Measurements from ENCODE around the gene FOXI2. TPM values are rescaled to one million over a fixed set of nuclear protein-coding genes. Genes with fewer than 3 reads are reported as not detected.

The FOXI2 gene
- total RNA-seq, 1 donor from 2014 or later: not detected

- peaks cover 22% of the 10 kb centered on the region for H3K27me3 Mint-ChIP-seq (ENCODE audit: low read depth)
- H3K4me3 Mint-ChIP-seq (ENCODE audit: unreplicated experiment): no peak overlapping the region
- H3K27ac Mint-ChIP-seq (ENCODE audit: unreplicated experiment): no peak overlapping the region
- no peak for TF ChIP-seq CTCF (IDR thresholded peaks at IDR 0.05)
- H3K36me3 Mint-ChIP-seq (ENCODE audit: low read depth): no peaks in the 10 kb centered on the region
- no peaks in the 10 kb centered on the region for H3K4me1 Mint-ChIP-seq (ENCODE audit: low read depth)
- peaks cover 8% of the 10 kb centered on the region for H3K9me3 Mint-ChIP-seq (ENCODE audit: low read depth)
- no peak for DNase-seq (ENCODE audit: low spot score)
Measured at GRCh38 chr10:127720142-127720541, 16.8 kb upstream of the FOXI2 start.

GRCh38 chr10:127720903-127721302 is 16.1 kb upstream of the FOXI2 start:
- no peak for TF ChIP-seq CTCF (IDR thresholded peaks at IDR 0.05)
- peak; percentile 68 for DNase-seq (ENCODE audit: low spot score)
- Mint-ChIP-seq H3K27me3 (ENCODE audit: low read depth) (peaks cover 28% of the 10 kb centered on the region), H3K4me3 (ENCODE audit: unreplicated experiment) (no peak overlapping the region), H3K27ac (ENCODE audit: unreplicated experiment) (no peak overlapping the region), H3K9me3 (ENCODE audit: low read depth) (peaks cover 11% of the 10 kb centered on the region), H3K36me3 (ENCODE audit: low read depth) (no peaks in the 10 kb centered on the region), H3K4me1 (ENCODE audit: low read depth) (no peaks in the 10 kb centered on the region)

- Mint-ChIP-seq H3K27ac (ENCODE audit: unreplicated experiment) (no peak overlapping the region), H3K4me3 (ENCODE audit: unreplicated experiment) (no peak overlapping the region), H3K27me3 (ENCODE audit: low read depth) (peaks cover 61% of the 10 kb centered on the region), H3K4me1 (ENCODE audit: low read depth) (peaks cover 8% of the 10 kb centered on the region), H3K9me3 (ENCODE audit: low read depth) (peaks cover 10% of the 10 kb centered on the region), H3K36me3 (ENCODE audit: low read depth) (no peaks in the 10 kb centered on the region)
- DNase-seq (ENCODE audit: low spot score): no peak
- no peak for TF ChIP-seq CTCF (IDR thresholded peaks at IDR 0.05)
Measured at GRCh38 chr10:127734753-127735152, 2.2 kb upstream of the FOXI2 start.

- H3K36me3 Mint-ChIP-seq (ENCODE audit: low read depth): no peaks in the 10 kb centered on the region
- peaks cover 6% of the 10 kb centered on the region for H3K9me3 Mint-ChIP-seq (ENCODE audit: low read depth)
- no peak overlapping the region for H3K27ac Mint-ChIP-seq (ENCODE audit: unreplicated experiment)
- no peak overlapping the region for H3K4me3 Mint-ChIP-seq (ENCODE audit: unreplicated experiment)
- H3K27me3 Mint-ChIP-seq (ENCODE audit: low read depth): peaks cover 58% of the 10 kb centered on the region
- no peak for TF ChIP-seq CTCF (IDR thresholded peaks at IDR 0.05)
- H3K4me1 Mint-ChIP-seq (ENCODE audit: low read depth): peaks cover 8% of the 10 kb centered on the region
- no peak for DNase-seq (ENCODE audit: low spot score)
Measured at GRCh38 chr10:127735156-127735555, 1.8 kb upstream of the FOXI2 start.

GRCh38 chr10:127735723-127736221 is 1.2 kb upstream of the FOXI2 start:
- Mint-ChIP-seq H3K4me3 (ENCODE audit: unreplicated experiment) (no peak overlapping the region), H3K27me3 (ENCODE audit: low read depth) (peaks cover 60% of the 10 kb centered on the region), H3K4me1 (ENCODE audit: low read depth) (peaks cover 8% of the 10 kb centered on the region), H3K9me3 (ENCODE audit: low read depth) (peaks cover 2% of the 10 kb centered on the region), H3K27ac (ENCODE audit: unreplicated experiment) (no peak overlapping the region), H3K36me3 (ENCODE audit: low read depth) (no peaks in the 10 kb centered on the region)
- no peak for TF ChIP-seq CTCF (IDR thresholded peaks at IDR 0.05)
- DNase-seq (ENCODE audit: low spot score): no peak
